GM18517 (cell line): ENCODE data around the gene MICAL2.

Experiments
- ATAC-seq: cut with Tn5 transposase; IDR thresholded peaks from one replicate; pipeline ENCODE4 v1.9.1; 2021; ENCODE audit warnings: mild to moderate bottlenecking, moderate library complexity; ENCODE audit not compliant: unreplicated experiment

Gene MICAL2

DNA sequence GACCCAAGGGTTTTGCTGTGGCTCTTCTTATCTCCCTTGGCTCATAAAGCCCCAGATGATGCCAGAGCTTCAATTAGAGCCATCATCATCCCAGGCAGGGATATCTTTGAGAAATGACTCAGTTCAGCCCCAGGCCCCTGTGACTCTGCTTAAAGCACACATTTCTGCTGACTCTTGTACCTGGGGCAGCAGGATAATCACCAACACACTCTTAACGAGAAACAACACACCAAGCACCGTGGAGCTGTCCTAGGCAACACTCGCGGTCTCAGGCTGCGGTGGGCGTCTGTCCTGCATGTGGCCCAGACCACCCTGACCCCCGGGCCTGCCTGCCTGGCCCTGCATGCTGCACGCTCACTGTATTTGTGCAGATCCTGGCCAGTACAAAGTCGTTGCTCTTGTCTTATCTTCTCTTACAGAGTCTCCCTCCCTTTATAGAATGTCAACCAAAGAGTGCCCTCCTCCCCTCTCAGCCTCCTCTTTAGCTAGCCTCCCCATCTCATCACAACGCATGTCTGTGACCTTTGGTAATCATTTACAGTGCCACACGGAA lies 152.8 kb downstream of the MICAL2 start:
- ATAC-seq: no peak

DNA sequence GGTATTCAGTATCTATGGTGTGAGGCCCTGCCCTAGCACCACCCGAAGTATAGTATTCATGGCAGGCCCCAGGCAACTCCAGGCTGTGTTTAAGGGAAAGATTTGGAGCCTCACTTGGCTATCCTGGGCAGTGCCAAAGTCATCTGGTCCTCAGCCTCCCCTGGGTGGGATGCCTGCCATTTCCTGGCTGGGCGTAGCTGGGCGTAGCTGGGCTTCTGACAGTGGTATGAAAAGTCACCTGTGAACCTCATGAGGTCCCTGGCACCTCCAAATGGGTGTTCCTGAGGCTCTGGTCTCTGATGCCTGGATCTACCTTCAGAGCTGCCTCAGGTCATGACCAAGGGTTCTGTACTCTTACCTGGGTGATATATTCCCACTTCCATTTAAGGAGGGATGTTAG lies 154.0 kb downstream of the MICAL2 start:
- ATAC-seq: no peak

DNA sequence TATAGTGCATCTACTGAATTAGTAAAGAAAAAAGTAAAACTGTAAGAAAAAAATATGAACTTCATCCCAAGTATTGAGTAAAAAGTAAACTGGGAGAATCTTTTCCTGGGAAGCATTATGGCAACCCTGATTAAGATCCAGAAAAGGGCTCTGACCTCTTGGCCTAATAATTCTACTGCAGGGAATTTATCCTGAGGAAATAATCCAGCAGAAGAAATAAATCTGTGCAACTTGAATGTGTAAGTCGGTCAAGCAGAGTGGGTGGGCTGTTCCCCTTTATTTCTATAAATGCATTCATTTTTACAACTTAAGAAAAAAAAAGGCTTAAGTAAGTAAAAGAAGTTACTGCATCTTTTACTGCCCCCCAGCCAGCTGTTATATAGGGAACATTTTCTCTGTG lies 155.7 kb downstream of the MICAL2 start:
- no peak for ATAC-seq

DNA sequence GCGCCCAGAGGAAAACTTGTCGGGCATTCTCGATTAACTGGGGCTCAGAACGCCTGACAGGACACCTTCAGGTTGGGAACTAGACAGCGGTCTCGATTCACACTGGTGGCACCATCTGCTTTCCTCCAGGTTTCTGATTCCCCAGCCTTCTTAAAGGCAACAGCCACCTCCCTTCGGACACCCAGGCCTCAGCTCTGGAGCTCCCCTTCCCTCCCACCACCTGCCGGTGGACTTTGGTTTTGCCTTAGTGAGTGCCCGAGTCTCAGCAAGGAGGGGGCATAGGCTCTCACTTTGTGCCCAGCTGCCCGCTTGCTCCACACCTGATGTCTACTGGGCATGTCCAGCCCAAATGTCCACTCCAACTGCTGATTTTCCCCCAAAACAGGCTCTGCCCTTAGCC lies 156.6 kb downstream of the MICAL2 start:
- no peak for ATAC-seq

DNA sequence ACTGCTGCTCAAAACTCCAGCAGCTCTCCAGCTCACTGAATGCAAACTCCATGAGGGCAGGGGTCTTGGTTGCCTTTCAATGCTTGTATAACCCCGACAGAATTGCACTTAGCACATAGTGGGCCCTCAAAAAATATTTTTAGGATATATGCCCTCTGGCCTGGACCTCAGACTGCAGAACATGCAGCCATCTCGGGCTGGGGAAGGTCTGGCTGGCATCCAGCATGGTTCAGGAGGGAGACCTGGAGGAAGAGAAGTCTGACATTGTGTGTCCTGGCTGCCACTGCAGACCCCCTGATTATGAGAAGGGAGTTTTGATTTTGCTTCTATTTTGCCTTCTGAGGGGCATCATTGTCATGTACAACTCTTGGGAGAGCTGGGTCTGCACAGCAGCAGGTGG lies 157.5 kb downstream of the MICAL2 start:
- no peak for ATAC-seq

DNA sequence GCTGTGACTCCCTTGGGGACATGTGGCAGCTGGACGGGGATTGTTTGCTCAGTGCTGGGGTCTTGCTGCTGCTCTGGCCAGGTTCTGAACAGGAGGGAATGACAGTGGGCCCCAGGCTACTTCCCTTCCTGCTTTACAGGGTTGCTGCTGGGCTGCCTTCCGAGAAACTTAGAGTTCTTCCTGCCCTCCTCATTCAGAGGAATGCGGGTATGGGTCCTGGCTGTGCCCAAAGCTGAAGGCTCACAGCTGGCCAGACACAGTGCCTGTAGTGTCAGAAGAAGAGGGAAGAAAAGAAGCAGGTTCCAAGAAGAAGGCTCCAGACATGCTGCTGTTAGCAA lies 158.7 kb downstream of the MICAL2 start:
- ATAC-seq: no peak

DNA sequence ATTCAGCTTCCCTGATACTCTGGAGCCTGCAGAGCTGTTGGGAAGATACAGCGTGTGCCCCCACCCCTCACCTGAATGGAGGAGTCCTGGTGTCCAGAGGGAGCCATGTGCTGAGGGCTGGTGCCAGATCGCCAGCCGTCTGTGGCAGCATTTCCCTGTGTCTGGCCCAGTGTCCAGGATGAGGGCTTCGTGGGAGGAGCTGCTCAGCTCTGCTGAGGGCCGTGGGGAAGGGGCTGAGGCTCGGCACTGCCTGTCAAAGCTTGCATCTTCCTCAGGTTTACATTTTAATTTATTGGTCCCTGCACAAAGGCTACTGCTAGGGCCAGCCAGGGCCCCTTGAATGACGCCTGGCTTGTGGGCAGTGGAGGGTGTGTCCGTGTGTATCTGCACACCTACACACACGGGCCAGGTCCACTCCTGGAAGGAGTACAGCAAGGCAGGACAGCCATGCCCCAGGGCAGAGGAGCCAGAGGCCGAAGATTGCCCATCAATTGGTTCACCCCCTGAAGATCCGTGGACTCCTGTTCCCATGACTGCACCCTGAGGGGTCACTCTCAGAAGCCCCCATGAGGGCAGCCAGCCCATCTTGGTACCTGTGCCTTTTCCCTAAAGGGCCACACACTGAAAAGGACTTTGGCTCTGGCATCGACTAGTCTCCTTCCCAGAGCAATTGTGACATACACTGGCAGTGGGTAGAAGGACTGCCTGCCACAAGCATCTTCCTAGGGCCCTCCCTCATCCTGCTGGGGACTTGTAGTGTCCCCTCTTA lies 159.2 kb downstream of the MICAL2 start:
- no peak for ATAC-seq

DNA sequence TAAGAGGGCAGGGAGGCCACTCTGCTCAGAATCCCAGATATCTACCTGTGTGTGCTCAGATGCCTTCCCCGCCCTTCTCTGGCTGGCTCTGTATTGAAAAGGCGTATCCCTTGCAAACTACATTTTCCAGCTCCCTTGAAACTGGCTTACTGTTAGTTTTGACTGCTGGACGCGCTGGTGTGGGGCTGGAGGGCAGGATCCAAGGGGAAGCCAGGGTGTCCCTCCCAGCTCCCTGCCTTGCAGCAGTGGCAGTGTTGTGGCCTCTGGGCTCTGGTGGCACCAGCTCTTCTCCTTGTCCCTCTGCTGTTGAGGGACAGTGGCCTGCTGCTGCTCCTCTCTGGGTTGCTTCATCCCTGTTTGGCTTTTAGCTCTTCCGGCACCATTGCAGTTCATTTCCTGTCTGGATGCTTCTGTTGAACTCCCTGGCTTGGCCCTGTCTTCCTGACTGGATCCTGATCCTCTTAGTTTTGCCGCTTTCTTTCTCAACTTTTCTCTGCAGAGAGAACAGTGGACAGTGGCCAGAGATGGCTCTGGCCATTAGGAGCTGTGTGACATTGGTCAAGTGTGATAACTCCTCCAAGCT lies 159.9 kb downstream of the MICAL2 start:
- no peak for ATAC-seq

DNA sequence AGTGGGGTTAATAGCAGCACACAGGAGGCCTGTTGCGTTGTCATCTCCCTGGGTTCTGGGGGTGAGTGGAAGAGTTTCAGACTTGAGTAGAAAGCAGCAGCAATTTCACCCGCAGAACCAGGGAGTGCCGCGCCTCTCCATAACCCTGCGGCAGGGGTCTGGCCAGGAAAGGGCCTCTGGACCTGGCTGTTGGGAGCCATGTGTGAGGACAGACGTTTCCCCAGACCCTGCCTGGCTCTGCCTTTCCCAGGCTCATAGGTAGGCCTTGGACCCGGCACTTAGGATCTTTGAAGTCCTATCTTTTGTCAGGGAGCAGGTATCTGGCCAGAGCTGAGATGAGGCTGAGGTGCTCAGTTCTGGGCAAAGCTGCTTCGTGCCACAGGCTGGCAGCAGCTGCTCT lies 160.4 kb downstream of the MICAL2 start:
- no peak for ATAC-seq

DNA sequence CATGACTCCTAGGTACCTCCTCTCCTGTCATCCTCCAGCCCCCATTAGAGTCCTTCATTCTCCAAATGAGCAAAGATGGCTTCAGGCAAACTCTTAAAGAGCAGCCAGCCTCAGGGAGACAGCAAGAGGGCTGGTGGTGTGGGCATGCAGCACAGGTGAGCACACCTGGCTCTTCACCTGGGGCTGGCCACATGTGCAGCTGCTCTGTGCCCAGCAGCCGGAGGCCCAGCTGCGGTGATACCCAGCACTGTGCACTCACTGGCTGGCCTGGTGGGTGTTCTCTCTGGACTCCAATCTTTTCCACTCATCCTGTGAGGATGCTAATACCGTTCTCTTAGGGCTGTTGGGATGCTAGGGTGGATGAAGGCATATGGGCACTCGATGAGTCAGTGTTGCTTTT lies 160.9 kb downstream of the MICAL2 start:
- no peak for ATAC-seq

DNA sequence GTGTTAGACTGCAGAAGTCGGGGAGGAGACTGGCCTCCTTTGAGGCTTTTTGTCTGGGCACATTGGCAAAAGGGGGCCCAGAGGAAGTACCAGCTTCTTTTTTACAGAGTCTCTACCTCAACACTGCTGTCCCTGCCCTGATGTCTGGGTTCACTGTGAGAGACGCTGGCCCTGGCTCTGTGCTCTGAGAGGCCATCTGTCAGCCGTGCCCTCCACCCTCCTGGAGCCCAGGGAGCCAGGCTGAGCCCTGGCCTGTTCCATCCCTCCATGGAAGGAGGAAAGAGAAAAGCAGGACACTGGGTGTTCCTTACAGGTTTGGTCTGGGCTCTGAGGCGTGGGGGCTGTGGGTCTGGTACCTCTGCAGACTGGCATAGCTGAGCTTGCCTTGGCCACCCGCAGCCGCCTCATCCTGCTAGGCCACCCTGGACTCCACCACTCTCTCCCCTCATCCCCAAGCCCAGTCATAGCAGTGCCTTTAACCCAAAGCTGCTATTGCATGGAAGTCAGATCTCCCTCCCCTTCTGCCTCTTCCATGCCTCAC lies 161.5 kb downstream of the MICAL2 start:
- ATAC-seq: no peak

DNA sequence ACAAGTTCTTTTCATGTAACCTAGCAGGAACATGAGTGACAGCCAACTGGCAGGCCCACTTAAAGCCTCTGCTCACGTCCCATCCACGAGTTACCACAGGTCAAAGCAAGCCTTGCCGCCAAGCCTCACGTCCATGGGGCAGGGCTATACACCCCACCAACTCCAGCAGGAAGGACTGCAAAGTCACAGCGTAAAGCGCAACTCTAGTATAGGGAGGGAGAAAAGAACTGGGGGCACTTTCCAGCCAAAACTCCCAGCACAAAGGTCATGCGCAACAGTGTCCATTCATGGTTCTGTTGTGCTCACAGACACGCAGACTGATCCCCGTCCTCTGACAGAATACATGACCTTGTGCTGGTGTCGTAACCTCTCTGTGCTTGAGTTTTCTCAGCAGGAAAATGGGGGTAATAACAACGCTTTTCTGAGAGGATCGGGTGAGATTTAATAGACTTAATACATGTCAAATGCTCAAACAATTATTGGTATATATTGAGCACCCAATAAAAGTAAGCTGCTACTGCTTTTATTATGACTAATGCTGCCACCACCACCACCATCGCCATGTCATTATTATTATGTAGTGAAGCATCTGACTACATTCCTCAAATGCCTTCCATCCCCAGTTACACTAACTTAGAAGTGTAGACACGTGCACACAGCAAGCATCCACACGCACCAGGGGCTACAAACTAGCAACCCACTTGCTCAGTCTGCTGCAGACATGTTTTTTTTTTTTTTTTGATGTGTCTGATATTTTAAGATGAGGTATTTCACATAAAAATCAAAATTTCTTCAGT lies 162.6 kb downstream of the MICAL2 start:
- ATAC-seq: no peak

DNA sequence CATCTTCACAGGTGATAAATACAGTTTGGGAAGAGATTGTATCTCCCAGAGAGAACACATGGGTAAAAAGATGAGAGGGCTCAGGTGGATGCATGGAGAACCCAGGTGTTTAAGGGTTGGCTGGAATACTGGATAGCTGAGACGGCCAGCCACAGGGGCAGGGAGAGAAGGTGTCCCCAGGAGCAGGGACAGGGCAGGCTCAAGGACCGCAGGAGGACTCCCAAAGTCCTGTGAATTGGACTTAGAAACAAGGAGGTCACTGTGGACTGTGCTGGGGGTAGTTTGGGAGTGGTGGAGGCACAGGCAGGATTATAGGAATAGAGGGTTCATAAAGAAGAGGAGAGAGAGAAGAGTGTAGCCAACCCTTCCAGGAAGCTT lies 163.2 kb downstream of the MICAL2 start:
- no peak for ATAC-seq

DNA sequence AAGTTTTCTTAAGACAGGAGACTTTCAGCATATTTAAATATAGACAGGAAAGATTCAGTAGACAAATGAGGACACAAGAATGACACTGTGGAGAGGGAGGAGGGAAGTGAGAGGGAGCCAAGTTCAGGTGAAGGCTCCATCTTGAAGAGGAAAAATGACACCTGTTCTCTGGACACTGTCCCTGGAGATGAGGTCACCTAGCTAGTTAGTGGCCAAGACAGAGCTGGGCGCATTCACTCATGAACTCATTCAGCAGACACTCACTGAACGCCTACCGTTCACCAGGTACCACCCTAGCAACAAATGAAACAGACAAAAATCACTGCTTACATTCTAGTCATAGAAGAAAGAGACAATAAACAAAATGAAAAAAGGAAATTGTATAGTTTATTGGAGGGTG lies 163.7 kb downstream of the MICAL2 start:
- no peak for ATAC-seq

DNA sequence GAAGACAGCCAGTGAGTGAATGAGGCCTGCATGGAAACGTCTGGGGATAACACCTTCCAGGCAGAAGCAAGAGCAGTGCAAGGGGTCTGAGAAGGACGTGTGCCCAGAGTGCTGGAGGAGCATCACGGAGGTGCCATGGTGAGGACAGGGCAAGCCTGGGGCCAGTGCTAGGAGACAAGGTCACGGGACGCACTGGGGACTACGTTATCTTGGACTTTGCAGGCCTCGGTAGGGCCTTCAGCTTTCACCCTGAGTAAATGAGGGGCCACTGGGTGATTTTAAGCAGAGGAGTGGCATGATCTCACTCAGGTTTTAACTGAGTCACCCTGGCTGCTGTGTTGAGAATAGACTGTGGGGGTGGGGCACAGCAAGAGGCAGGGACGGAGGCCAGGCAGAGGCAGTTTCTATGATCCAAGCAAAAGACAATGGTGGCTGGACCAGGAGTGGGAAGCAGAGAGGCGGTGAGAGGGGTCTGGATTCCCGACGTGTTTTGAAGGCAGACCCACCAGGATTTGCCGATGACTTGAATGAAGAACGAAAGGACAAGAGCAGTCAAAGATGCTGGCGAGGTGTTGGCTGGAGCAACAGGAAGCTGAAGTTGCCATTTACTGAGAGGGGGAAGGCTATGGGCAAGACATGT lies 164.3 kb downstream of the MICAL2 start:
- no peak for ATAC-seq

DNA sequence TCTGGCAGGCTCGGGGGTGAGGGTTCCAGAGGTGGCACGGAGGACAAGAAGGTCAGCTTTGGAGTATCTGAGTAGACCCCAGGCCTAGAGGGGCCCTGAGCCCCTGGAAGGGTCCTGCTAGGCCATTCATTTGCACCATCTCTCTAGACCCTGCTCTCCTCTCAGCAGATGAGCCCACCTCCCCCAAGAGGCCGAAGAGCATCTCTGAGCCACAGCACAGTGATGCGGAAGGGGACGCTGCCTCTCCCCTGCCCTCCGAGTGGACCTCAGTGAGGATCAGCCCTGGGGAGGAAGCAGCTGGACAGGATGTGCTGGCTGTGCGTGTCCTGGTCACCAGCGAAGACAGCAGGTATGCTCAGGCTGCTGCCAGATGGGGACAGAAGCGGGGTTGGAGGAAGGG lies 165.4 kb downstream of the MICAL2 start:
- ATAC-seq: no peak

DNA sequence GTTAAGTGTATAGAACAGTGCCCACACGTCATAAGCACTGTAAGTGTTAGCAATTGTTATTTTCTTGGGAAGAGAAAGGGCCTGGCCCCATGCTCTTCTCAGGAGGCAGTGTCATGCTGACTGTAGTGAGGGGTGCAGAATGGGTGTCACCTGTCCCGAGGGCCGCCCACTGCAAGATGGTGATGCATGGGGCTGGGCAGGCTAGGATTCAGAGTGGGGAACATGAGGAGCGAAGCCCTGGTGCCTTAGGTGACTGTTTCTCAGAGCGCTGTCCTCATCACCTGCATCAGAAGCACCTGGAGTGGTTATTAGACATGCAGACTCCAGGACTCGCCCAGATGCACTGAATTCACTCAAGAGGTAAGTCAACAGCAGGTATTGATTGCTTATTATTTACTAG lies 166.0 kb downstream of the MICAL2 start:
- ATAC-seq: no peak

DNA sequence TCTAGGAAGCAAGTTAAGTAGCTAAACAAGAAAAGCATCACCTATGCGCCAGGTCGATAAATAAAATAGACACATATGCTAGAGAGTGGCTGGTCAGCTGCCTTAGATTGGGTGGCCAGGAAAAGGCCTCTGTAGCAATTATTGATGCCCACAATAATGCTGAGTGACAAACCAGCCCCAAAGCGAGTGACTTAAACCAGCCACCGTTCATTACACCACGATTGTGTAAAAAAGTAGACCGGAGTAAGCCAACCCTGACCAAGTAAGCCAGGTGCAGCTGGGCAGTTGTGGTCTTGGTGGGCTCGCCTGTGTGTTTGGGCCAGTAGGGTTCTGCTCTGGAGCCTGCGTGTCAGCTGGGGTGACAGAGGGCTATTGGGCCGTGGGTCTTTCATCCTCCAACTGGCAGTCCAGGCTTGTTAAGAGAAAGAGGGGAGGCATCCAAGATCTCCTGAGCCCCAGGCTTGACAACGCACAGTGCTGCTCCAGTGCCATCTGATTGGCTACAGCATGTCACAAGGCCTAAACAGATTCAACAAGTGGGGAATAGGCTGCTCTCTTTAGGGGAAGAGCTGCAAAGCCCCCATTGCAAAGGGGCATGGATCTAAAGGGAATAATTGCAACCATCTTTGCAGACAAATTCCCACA lies 166.6 kb downstream of the MICAL2 start:
- no peak for ATAC-seq

DNA sequence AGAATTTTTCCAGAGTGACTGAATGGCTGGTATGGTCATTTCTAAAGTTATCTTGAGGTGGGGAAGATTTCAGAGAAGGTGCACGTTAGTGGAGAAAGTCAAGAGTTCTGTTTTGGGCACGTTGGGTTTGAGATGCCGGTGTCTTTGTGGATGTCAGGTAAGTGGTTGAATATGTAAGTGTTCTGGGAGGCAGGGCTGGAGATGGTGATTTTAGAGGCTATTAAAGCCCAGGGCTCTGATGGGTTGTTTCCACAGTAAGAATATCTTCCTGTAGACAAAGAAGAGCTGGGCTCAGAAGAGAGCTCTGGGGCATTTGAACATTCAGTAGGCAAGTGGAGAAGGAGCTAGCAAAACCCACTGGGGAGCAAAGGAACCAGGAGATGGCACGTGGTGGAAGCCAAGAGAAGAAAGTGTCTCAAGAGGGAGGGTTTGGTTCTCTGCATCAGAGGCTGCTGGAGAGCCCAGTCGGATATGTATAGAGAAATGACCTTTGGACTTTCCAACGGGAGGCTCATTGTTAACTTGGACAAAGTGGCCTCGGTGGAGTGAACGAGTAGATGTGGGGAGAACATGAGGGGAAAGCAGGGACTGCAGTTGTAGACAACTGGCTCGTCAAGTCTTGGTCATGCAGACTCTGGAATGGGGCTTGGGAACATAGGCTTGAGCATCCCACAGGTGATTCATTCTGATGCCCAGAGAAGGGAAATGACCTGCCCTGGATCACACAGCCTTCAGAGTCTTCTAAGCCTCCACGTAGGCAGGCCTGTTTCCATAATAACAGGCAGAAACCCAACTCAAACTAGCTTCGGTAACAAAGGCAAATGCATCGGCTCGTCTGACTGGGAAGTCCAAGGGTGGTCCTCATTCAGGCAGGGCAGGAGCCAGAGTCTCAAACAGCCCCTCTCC lies 168.6 kb downstream of the MICAL2 start:
- ATAC-seq: no peak

DNA sequence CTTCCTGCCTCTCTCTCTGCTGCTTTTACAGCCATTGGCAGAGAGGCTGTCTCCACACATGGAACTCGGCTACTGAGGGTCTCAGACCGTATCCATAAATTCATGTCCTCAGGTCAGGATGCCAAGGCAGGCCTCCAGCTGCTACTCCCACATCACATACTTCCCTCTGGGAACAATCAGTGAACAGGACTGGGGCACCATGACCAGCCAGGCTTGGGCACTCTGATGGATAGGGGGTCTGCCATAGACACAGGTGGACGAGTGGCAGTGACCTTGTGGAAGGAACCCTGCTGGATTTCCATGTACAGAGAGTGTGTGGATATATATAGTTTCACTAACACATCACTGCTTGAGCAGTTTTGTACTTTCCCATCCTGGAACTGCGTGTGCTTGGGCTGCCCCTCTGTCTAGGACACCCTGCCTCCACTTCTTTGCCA lies 169.3 kb downstream of the MICAL2 start:
- no peak for ATAC-seq
